ENCODE data around the gene WRNIP1.
A peak's percentile ranks its signal among the peaks of the same experiment; 100 is the strongest.
"Not testable (repeated sequence)": the region's sequence is repeated elsewhere in the genome, so short reads cannot be mapped to it uniquely, and the experiment has no call there.

WRNIP1 gene

GRCh38 chr6:2784930-2785329, 19.7 kb downstream of the WRNIP1 start:
- DNase-seq (ENCODE audit: low read depth), result no peak

GRCh38 chr6:2786269-2786668, 21.1 kb downstream of the WRNIP1 start:
- no peak for DNase-seq (ENCODE audit: low read depth)

- DNase-seq (ENCODE audit: low read depth), result peak; percentile 87
Measured at GRCh38 chr6:2790588-2791449, 25.6 kb downstream of the WRNIP1 start.

- peak; percentile 23 for DNase-seq (ENCODE audit: low read depth)
Measured at GRCh38 chr6:2791450-2791974, 26.3 kb downstream of the WRNIP1 start.

GRCh38 chr6:2792330-2793110, 27.3 kb downstream of the WRNIP1 start:
- no peak for DNase-seq (ENCODE audit: low read depth)

GRCh38 chr6:2793534-2794151, 28.4 kb downstream of the WRNIP1 start:
- DNase-seq (ENCODE audit: low read depth), result no peak

GRCh38 chr6:2794171-2794730, 29.1 kb downstream of the WRNIP1 start:
- DNase-seq (ENCODE audit: low read depth), result no peak

GRCh38 chr6:2795162-2795561, 30.0 kb downstream of the WRNIP1 start:
- no peak for DNase-seq (ENCODE audit: low read depth)

GRCh38 chr6:2795956-2796355, 30.8 kb downstream of the WRNIP1 start:
- no peak for DNase-seq (ENCODE audit: low read depth)

GRCh38 chr6:2796861-2797260, 31.7 kb downstream of the WRNIP1 start:
- DNase-seq (ENCODE audit: low read depth), result no peak

GRCh38 chr6:2797564-2798031, 32.4 kb downstream of the WRNIP1 start:
- DNase-seq (ENCODE audit: low read depth), result no peak

- DNase-seq (ENCODE audit: low read depth), result no peak
Measured at GRCh38 chr6:2798586-2799134, 33.5 kb downstream of the WRNIP1 start.

- no peak for DNase-seq (ENCODE audit: low read depth)
Measured at GRCh38 chr6:2799936-2800527, 34.8 kb downstream of the WRNIP1 start.

GRCh38 chr6:2800552-2801316, 35.5 kb downstream of the WRNIP1 start:
- no peak for DNase-seq (ENCODE audit: low read depth)

- DNase-seq (ENCODE audit: low read depth), result not testable (repeated sequence)
Measured at GRCh38 chr6:2801687-2802086, 36.5 kb downstream of the WRNIP1 start.

- no peak for DNase-seq (ENCODE audit: low read depth)
Measured at GRCh38 chr6:2802521-2803060, 37.4 kb downstream of the WRNIP1 start.

- DNase-seq (ENCODE audit: low read depth), result no peak
Measured at GRCh38 chr6:2803731-2804429, 38.7 kb downstream of the WRNIP1 start.

- DNase-seq (ENCODE audit: low read depth), result no peak
Measured at GRCh38 chr6:2804516-2804915, 39.3 kb downstream of the WRNIP1 start.

- DNase-seq (ENCODE audit: low read depth), result no peak
Measured at GRCh38 chr6:2805031-2805430, 39.8 kb downstream of the WRNIP1 start.

GRCh38 chr6:2806644-2807043, 41.5 kb downstream of the WRNIP1 start:
- no peak for DNase-seq (ENCODE audit: low read depth)

All from fibroblast of gingiva (primary cell).